Natural killer cell treated with Interleukin-12 subunit alpha and Interleukin-12 subunit beta and Interleukin-15 and Interleukin-18, amount 100 ng/mL, for 72 hours (primary cell): Measurements from ENCODE around the gene GANC. TPM values are rescaled to one million over a fixed set of nuclear protein-coding genes. Genes with fewer than 3 reads are reported as not detected.

ENCODE experiments used
- ATAC-seq, 2 donors: fragments of 150-1000 bp; cut with Tn5 transposase in 1 of 2; sonication (Bioruptor Pico), chemical (Tn5 transposase) in 1 of 2; 2 replicates each; pipeline ENCODE4 v1.10.0; 2021
- DNase-seq: peaks from one replicate; pipeline ENCODE4 v3.0.0; 2022; ENCODE audit warnings: low spot score
- H3K27ac Mint-ChIP-seq, 2 donors: 1 replicate in 1 of 2; 2 replicates in 1 of 2; pipeline ENCODE4 v1.8.0; 2022; ENCODE audit warnings: mixed read lengths in 2 of 2, mild to moderate bottlenecking in 1 of 2, moderate library complexity in 1 of 2
- H3K27me3 Mint-ChIP-seq, 2 donors: 1 replicate in 1 of 2; 2 replicates in 1 of 2; pipeline ENCODE4 v1.8.0; 2022; ENCODE audit warnings: mixed read lengths in 2 of 2
- H3K36me3 Mint-ChIP-seq: one replicate; pipeline ENCODE4 v1.8.0; 2022; ENCODE audit warnings: mixed read lengths
- H3K4me1 Mint-ChIP-seq, 2 donors: 1 replicate in 1 of 2; 2 replicates in 1 of 2; pipeline ENCODE4 v1.8.0; 2022; ENCODE audit warnings: low read depth in 2 of 2, mixed read lengths in 2 of 2, mild to moderate bottlenecking in 1 of 2
- H3K4me3 Mint-ChIP-seq: one replicate; pipeline ENCODE4 v1.8.0; 2022; ENCODE audit warnings: mixed read lengths
- H3K9me3 Mint-ChIP-seq: 2 replicates; pipeline ENCODE4 v1.8.0; 2022; ENCODE audit warnings: mixed read lengths
- total RNA-seq, 2 donors: library from RNA; stranded (reverse); gene quantifications; one replicate each; pipeline ENCODE4 v1.2.3, GENCODE V29; 2022

GANC gene
- total RNA-seq, 2 donors from 2014 or later, result 16.0 to 24.4 TPM

- no peaks in the 10 kb centered on the region for H3K27me3 Mint-ChIP-seq
- H3K27ac Mint-ChIP-seq, result no peak overlapping the region
- H3K9me3 Mint-ChIP-seq, result no peaks in the 10 kb centered on the region
- ATAC-seq (no peak), DNase-seq (no peak)
- H3K4me1 Mint-ChIP-seq, result no peaks in the 10 kb centered on the region
- H3K4me3 Mint-ChIP-seq, result no peak overlapping the region
- no peaks in the 10 kb centered on the region for H3K36me3 Mint-ChIP-seq
Measured at GRCh38 chr15:42363487-42363886, 90.5 kb downstream of the GANC start.

- DNase-seq (no peak), ATAC-seq (no peak)
- Mint-ChIP-seq H3K36me3 (no peaks in the 10 kb centered on the region), H3K27me3 (no peaks in the 10 kb centered on the region), H3K4me1 (no peaks in the 10 kb centered on the region), H3K27ac (no peak overlapping the region), H3K4me3 (no peak overlapping the region), H3K9me3 (no peaks in the 10 kb centered on the region)
Measured at GRCh38 chr15:42363942-42364341, 90.9 kb downstream of the GANC start.

GRCh38 chr15:42364529-42364928, 91.5 kb downstream of the GANC start:
- no peaks in the 10 kb centered on the region for H3K4me1 Mint-ChIP-seq
- H3K9me3 Mint-ChIP-seq, result no peaks in the 10 kb centered on the region

GRCh38 chr15:42365921-42366550, 93.0 kb downstream of the GANC start:
- H3K36me3 Mint-ChIP-seq, result no peaks in the 10 kb centered on the region
- H3K27me3 Mint-ChIP-seq, result no peaks in the 10 kb centered on the region
- no peak for ATAC-seq
- H3K4me1 Mint-ChIP-seq, result no peaks in the 10 kb centered on the region
- H3K27ac Mint-ChIP-seq, result no peak overlapping the region
- no peaks in the 10 kb centered on the region for H3K9me3 Mint-ChIP-seq
- H3K4me3 Mint-ChIP-seq, result no peak overlapping the region
- no peak for DNase-seq

More at GRCh38 chr15:42364529-42364928, 91.5 kb downstream of the GANC start:
- Mint-ChIP-seq H3K4me3 (no peak overlapping the region), H3K27ac (no peak overlapping the region), H3K36me3 (no peaks in the 10 kb centered on the region), H3K27me3 (no peaks in the 10 kb centered on the region)
- DNase-seq (no peak), ATAC-seq (no peak)

- ATAC-seq (no peak), DNase-seq (no peak)
- Mint-ChIP-seq H3K4me1 (no peaks in the 10 kb centered on the region), H3K36me3 (no peaks in the 10 kb centered on the region), H3K27ac (no peak overlapping the region), H3K27me3 (no peaks in the 10 kb centered on the region), H3K9me3 (no peaks in the 10 kb centered on the region), H3K4me3 (no peak overlapping the region)
Measured at GRCh38 chr15:42367041-42367440, 94.0 kb downstream of the GANC start.

- H3K36me3 Mint-ChIP-seq, result no peaks in the 10 kb centered on the region
- H3K4me3 Mint-ChIP-seq, result no peak overlapping the region
- ATAC-seq (no peak), DNase-seq (no peak)
- H3K4me1 Mint-ChIP-seq, result no peaks in the 10 kb centered on the region
- no peaks in the 10 kb centered on the region for H3K9me3 Mint-ChIP-seq
- H3K27me3 Mint-ChIP-seq, result no peaks in the 10 kb centered on the region
- no peak overlapping the region for H3K27ac Mint-ChIP-seq
Measured at GRCh38 chr15:42368096-42368495, 95.1 kb downstream of the GANC start.

- DNase-seq (no peak), ATAC-seq (no peak)
- Mint-ChIP-seq H3K36me3 (no peaks in the 10 kb centered on the region), H3K9me3 (no peaks in the 10 kb centered on the region), H3K27me3 (no peaks in the 10 kb centered on the region), H3K4me1 (peaks cover 3 to 4% of the 10 kb centered on the region in 2 donors), H3K4me3 (no peak overlapping the region), H3K27ac (no peak overlapping the region)
Measured at GRCh38 chr15:42371096-42371495, 98.1 kb downstream of the GANC start.

GRCh38 chr15:42373274-42373673, 100.3 kb downstream of the GANC start:
- Mint-ChIP-seq H3K9me3 (no peaks in the 10 kb centered on the region), H3K27ac (no peak overlapping the region), H3K4me3 (no peak overlapping the region), H3K4me1 (peaks cover 6% of the 10 kb centered on the region in 2 donors), H3K36me3 (no peaks in the 10 kb centered on the region), H3K27me3 (no peaks in the 10 kb centered on the region)
- ATAC-seq (no peak), DNase-seq (no peak)

- DNase-seq, result no peak
- H3K9me3 Mint-ChIP-seq, result no peaks in the 10 kb centered on the region
- peaks cover 6% of the 10 kb centered on the region in 2 donors for H3K4me1 Mint-ChIP-seq
- no peaks in the 10 kb centered on the region for H3K36me3 Mint-ChIP-seq
- no peak for ATAC-seq
- H3K4me3 Mint-ChIP-seq, result no peak overlapping the region
- no peaks in the 10 kb centered on the region for H3K27me3 Mint-ChIP-seq
- H3K27ac Mint-ChIP-seq, result no peak overlapping the region
Measured at GRCh38 chr15:42373936-42374335, 100.9 kb downstream of the GANC start.

GRCh38 chr15:42374810-42375209, 101.8 kb downstream of the GANC start:
- Mint-ChIP-seq H3K4me3 (no peak overlapping the region), H3K9me3 (no peaks in the 10 kb centered on the region), H3K27ac (no peak overlapping the region), H3K4me1 (peaks cover 6% of the 10 kb centered on the region in 2 donors), H3K36me3 (no peaks in the 10 kb centered on the region), H3K27me3 (no peaks in the 10 kb centered on the region)
- DNase-seq, result no peak
- ATAC-seq, result no peak

- H3K4me3 Mint-ChIP-seq, result no peak overlapping the region
Measured at GRCh38 chr15:42375252-42375651, 102.3 kb downstream of the GANC start.

GRCh38 chr15:42375941-42376340, 102.9 kb downstream of the GANC start:
- no peak for DNase-seq
- H3K27me3 Mint-ChIP-seq, result no peaks in the 10 kb centered on the region
- no peaks in the 10 kb centered on the region for H3K36me3 Mint-ChIP-seq
- peaks cover 6% of the 10 kb centered on the region in 2 donors for H3K4me1 Mint-ChIP-seq
- H3K9me3 Mint-ChIP-seq, result no peaks in the 10 kb centered on the region
- ATAC-seq, result peak in 1 of 2 donors; percentile 44
- H3K4me3 Mint-ChIP-seq, result no peak overlapping the region
- H3K27ac Mint-ChIP-seq, result no peak overlapping the region

More at GRCh38 chr15:42375252-42375651, 102.3 kb downstream of the GANC start:
- ATAC-seq (no peak), DNase-seq (no peak)
- no peaks in the 10 kb centered on the region for H3K27me3 Mint-ChIP-seq
- no peaks in the 10 kb centered on the region for H3K9me3 Mint-ChIP-seq
- H3K4me1 Mint-ChIP-seq, result peaks cover 6% of the 10 kb centered on the region in 2 donors
- no peak overlapping the region for H3K27ac Mint-ChIP-seq
- H3K36me3 Mint-ChIP-seq, result no peaks in the 10 kb centered on the region

GRCh38 chr15:42378011-42378410, 105.0 kb downstream of the GANC start:
- H3K36me3 Mint-ChIP-seq, result no peaks in the 10 kb centered on the region
- H3K4me1 Mint-ChIP-seq, result peaks cover 6% of the 10 kb centered on the region in 2 donors
- no peaks in the 10 kb centered on the region for H3K27me3 Mint-ChIP-seq
- DNase-seq (no peak), ATAC-seq (no peak)
- no peak overlapping the region for H3K4me3 Mint-ChIP-seq
- no peak overlapping the region for H3K27ac Mint-ChIP-seq
- H3K9me3 Mint-ChIP-seq, result no peaks in the 10 kb centered on the region

- no peaks in the 10 kb centered on the region for H3K9me3 Mint-ChIP-seq
- ATAC-seq (no peak), DNase-seq (no peak)
- H3K4me3 Mint-ChIP-seq, result no peak overlapping the region
- H3K4me1 Mint-ChIP-seq, result peaks cover 4 to 5% of the 10 kb centered on the region in 2 donors
- H3K27me3 Mint-ChIP-seq, result no peaks in the 10 kb centered on the region
- H3K36me3 Mint-ChIP-seq, result no peaks in the 10 kb centered on the region
- no peak overlapping the region for H3K27ac Mint-ChIP-seq
Measured at GRCh38 chr15:42384597-42384996, 111.6 kb downstream of the GANC start.
